ENCODE data around the gene RNASE13.
A peak's percentile ranks its signal among the peaks of the same experiment; 100 is the strongest.

The RNASE13 gene

DNA sequence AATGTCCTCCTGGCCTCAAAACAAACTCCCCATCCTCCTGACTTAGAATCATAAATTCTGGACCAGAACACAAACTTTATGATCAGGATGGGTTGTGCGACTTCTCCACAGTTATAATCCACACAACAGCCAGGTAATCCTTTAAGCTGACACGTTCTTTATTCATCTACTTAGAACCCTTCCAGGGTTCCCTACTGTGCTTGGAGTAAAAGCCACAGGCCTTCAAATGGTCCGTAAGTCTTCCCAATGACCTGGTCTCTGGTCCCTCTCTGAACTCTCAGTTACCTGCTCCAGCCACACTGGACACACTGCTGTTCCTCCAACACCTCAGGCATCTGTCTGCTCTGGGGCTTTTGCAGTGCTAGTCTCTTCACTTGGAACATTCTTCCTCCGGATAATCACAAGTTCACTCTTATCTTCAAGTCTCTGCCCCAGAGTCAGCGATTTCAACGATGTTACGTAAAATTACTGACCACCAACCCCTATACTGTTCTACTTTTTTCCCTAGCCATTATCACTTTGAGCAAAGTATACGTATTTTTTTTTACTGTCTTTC lies 5.8 kb upstream of the RNASE13 start:
- no peak for DNase-seq

DNA sequence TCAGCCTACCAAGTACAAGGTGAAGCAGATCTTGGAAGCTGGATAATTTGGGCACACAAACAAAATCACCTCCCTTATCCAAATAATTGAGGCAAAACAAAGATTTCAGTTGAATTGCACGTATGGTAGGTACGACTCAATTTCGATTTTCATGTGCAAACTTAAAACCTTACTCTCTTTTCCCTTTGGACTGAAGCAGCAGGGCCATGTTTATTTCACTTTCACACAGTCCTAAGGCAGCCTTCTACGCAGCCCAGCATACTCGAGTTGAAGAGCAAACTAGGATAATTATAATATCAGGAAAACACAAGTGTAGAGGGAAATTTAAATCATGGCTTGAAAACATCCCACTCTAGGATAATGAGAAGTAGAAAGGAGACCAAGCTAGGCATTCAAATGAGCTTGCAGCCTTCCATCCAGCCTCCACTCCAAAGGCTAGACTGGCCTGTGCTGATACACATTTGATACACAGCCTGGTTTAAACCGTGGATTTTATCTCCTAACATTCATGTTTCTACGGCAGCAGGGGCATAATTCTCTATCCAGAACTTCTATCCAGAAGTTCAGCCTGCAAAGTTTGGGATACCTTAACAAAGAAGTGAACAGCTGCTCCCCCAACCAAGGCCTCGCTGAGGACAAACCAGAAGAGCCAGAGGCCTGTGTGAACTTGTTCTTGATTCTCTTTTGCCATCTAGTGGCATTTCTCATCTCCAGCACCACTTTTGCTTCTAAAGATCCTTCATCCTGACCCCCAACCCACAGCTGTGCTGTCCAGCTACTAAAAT lies 5.2 kb upstream of the RNASE13 start:
- DNase-seq: no peak

DNA sequence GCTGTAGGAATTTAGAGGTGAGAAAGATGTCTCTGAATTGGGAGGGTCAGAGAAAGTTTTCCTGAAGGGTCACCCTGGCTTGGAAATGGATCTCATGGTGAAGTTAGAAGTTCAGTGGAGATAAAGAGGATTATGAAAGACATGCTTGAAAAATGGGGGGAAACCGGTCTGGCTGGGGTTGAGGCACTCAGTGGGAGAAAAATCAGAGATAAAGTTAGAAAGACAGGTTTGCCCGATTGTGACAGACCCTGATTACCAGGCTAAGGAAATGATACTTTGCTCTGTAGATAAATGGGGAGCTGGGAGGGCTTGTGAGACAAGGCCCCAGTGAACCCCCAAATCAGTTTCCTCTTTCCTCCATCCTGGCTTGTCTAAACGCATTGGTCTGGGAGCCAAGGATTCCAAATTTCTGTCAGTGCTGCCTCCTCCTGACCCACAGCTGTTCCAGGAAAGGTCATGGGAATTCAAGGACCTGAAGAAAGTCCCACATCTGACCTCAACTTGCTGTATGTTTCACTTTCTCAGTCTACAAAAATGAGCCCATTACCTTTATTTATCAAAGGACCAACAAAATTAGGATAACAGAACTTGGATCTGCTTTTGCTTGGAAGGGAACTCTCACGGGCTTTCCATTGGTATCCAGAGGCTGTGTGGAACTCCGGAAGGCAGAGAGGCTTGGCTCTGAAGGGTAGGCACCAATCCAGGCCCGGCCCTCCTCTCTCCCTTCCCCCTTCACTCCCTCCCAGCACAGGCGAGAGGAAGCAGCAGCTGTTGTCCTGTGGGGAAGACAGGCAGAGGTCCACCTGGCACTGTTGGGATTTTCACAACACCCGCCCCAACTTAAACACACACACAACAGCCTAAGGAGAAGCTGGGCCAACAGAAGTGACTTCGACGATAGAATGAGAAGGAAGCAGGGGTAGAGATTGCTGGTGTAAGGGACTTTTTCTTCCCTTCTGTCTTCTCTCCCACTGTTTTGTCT lies 4.1 kb upstream of the RNASE13 start:
- DNase-seq: no peak

DNA sequence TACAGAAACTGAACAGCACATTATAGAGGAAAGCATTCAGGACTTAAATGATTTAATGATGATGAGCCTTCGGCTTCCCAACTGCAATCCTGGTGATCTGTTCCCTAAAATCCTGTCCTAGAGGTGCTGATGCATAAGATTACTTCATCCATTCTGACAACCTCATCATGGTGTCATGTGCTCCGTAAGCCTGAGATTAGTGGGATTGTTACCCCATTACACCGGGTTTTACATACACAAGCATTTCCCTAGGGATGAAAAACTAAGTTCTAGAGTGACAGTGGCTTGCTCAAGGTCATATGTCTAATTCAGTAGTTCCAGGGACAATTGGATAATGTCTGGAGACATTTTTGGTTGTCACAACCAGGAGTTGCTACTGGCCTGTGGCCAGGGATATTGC lies 2.5 kb upstream of the RNASE13 start:
- no peak for DNase-seq

DNA sequence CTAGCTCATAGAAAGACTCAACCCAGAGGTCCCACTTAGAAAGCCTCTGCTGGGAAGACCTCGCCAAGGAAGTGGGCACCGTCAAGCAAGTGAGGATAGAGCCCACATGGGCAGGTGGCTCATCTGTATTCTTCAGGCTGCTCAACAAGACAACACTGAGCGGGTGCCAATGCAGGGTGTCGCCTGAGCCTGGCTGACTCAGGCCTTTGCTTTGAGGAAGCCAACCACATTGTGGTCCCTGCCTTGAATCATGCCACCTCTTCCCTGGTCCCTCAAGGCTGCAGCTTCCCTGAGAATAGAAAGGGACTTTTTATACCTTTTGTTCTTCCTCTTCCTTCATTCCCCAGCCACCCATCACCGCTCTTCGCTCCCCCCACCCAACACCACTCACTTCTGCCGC lies 2.1 kb upstream of the RNASE13 start:
- DNase-seq: no peak

DNA sequence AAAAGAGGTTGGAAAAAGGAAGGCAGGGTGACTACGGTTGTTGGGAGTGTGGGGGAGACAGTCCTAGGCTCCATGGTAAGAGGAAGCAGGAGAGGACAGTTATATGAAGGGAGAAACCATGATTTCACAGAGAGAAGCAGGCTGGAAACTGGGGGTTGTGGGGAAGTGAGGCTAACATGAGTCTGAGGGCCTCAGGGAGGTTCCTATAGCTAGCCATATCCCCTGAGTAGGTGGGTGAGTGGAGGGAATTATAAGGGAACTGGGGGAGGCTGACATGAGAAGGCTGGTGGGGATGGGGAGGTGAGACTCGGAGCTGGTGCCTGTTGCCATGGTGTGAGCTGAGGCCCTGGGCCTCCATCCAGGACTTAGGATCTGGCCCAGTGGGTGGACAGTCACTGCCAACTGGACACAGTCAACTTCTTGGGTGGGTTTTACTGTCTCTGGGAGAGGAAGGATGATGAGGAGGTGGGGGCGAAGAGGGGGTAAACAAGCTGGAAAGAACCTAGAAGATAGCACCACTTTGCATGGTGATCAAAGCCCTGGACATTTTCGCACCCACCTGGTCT lies 1.4 kb downstream of the RNASE13 start:
- no peak for DNase-seq

DNA sequence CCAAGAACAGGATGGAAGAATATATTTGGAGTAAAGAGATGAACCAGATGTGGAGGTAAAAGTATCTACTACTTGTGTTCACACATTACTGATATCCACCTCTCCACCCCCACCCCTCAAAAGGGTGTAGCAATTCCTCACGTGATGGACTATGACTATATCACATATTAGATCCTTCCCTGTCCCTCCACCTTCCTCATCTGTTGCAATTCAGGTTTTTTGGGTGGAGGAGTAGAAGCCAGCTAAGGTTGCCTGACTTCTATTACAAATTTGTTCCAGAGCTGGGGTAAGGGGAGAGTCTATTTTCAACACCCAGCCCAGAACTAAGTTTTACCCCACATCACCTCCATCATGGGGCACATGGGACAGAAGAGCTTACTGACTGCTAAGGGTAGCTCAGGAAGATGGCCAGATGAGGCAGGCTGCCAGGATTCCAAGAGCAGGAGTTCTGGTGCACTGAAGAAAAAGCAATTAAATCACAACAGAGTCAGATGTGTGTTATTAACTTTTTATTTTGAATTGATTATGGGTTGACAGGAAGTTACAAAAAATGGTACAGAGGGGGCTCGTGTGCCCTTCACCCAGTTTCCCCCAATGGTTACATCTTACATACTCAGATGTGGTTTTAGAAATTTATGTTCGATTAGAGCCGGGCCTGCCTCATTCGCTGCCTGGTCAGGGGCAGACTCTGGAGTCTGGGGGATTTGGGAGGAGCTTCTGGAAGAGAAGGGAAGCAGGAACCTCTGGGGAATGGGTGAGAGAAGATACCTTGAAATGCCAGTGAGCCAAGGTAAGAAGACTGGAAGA lies 2.1 kb downstream of the RNASE13 start:
- DNase-seq: no peak

DNA sequence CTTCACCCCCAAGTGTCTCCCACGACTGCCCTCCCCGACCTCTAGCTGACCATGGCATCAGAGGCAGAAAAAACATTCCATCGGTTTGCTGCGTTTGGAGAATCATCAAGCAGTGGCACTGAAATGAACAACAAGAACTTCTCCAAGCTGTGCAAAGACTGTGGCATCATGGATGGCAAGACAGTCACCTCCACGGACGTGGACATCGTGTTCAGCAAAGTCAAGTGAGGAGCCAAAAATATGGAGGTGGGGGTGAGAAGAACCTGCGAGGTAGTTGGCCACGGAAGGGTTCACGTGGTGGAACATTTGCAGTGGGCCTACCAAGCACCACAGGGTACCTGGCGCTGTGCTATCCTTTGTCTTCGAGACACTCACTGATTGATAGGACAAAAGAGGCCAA lies 4.1 kb downstream of the RNASE13 start:
- DNase-seq: no peak

DNA sequence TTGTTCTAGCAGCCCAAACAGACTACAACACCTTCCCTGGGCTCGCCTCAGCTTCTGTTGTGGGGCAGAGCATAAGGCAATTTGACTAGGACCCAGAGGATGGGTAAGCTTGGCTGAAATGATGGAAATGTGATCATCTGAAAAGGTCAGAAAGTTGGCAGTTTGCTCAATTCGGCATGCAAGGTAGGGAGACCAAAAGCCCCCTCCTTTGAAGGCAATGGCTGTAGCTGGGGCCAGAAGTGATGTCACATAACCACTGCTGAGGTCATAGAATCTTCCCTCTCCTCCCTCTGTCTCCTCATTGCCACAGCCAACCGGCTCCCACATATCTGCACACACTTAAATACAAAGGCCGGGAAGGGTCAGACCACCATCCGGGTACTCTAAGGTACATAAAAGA lies 4.7 kb downstream of the RNASE13 start, which contains the start of gene TPPP2:
Gene TPPP2, plus strand, starts transcription at position 301 of the 400 bp plus-strand sequence. CDS start 365 bp downstream, outside the sequence.
- DNase-seq: no peak

DNA sequence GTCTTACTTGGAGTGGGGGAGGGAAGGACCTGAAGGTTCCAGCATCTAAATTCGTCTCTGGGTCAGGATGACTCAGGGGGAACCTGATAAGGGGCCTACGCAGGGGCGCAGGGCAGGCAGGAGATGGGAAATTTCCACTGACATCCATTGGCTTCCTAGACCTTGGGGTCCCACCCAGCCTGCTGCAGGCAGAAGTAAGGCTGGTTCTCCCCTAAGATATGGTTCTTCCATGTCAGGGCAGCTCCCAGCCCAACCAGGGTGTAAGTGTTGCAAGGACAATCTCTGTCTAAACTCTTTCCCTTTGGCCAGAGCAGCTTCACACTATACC lies 7.7 kb downstream of the RNASE13 start:
- DNase-seq: no peak

DNA sequence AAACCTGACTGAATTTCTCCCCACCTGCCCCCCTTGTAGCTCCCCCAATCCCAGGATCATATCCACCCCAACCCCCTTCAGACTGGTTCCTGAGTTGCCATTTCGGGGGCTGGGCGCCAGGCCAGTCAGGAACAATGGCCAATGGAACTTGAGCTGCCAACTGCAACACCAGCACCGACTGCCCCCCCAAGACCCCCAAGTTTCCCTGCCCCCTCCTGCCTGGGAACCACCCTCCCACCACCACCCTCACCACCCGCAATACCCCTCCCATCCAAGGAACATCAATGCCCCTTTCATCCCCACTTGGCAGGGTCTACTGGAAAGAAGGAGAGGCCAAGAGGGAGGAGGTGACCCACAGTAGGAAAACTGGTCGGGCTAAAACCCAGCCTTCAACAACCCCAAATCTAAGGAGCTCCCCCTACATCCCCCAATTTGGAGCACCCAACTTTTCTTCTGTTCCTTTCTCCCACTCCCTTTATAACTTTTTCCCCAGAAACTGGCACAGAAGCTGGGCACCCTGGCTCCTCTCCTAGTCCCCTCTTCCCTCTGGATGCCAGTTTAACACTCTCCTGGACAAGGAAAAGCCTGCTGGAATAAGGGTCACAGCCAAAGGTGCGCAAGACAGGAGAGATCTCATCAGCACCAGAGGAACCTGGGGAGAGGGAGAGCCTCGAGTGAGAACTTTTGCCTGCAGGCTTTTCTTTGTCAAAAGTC lies 8.2 kb downstream of the RNASE13 start:
- DNase-seq: no peak

DNA sequence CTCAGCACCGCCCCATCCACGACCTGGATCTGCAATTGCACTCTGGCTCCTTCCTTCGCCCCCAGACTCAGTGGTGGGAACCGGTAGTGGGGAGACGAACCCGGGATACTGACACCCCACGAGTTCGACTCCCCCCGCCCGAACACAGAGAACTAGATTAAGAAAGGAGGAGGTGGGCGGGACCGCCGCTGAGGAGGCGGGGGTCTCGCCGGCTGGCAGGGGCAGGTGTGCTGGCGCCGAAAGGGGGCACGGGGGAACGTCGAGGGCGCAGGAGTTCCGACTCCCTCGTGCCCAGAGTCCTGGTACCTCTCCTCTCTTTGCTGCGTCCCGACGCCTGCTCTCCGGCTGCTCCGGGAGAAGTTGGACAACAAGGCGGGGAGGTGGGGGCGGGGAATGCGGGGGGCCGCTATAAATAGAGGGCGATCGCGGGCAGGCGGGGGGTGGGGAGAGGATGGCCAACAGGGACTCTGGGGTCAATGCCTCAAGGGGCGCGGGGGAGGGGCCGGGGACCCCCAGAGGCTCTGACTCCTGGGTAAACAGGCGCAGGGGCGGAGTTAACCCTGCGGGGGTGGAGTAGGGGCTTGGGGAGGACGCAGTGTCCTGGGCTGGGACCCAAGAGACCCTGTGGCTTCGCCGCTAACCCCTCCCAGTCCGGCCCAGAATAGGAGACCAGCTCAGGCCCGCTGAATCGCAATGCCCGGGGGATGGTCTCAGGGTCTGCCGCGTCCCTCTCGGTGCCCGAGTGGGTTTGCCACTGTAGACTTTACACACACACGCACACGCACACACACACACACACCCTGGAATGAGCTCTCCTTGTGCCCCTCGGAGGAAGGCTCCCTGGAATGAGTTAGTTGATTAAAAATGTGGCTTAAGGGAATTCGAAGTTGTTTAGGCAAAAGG lies 9.0 kb downstream of the RNASE13 start:
- peak; percentile 7 for DNase-seq

DNA sequence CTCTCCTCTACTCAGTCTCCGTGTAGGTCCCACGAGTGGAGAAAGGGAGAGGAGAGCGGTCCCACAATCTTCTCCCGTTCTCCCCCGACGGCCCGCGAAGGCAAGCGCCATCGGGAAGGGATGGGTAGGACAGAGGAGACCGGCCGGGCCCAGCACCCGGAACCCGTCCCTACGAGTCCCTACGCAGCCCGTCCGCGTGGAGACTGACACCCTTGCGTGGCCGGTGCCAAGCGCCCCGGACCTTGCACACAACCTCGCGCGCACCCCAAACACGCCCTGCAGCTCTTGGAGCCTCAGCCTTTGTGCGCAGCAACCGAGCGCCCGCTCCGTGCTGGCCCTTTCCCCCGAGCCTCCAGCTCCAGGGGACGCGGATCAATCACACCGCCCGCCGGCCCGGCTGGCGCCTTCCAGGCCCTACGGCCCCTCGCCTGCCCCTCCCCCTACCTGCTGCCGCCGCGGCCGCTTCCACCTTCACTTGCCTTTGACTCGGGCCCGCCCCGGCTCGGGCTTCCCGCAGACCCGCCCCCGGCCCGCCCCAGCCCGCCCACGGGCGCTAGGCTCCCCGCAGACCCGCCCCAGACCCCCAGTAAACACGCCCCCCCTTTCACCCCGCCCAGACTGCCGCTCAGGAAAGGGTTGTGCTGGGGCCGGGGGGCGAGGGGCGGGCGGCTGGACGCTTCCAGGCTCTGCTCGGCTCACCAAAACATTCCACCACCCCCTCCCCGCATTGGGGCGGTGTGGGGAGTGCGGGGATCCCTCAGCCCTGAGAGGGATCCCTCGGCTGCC lies 9.8 kb downstream of the RNASE13 start, which contains the start of gene NDRG2:
Gene NDRG2, minus strand, starts transcription at position 477 of the 786 bp plus-strand sequence. CDS start 1,746 bp downstream, outside the sequence.
- peak; percentile 66 for DNase-seq

DNA sequence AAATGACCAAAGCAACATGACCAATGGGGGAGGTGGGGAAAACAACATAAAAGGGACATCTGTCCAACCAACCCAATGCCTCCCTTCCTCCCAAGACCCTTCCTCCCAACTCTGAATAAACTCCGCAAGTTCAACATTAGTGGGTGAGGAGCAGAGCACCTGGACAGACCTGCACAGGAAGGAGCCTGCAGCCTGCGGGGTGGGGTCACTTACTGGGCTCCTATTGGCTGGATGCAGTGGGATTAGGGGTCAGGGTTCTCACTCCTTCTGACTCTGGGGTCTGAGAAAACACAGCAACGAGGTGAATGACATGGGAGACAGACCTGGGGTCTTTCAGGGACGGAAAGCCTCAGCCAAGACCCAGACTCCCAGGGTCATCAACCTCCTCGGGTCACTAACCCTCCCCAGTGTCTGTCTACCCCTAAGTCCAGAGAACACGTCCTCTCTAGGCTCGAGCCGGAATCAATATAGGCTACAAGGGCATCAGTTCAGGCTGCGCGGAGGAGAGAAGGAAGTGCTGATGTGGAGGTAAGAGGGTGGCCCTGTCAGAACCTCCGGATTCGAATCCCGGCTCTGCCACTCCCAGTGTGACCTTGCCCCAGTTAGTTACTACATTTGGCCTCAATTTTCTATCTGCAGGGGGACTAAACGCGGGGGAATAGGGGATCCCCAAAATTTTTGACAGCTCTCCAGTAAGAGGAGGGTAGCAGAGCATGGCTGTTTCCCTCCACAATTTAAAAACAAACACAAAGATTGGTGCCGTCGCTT lies 10.6 kb downstream of the RNASE13 start:
- DNase-seq: no peak

DNA sequence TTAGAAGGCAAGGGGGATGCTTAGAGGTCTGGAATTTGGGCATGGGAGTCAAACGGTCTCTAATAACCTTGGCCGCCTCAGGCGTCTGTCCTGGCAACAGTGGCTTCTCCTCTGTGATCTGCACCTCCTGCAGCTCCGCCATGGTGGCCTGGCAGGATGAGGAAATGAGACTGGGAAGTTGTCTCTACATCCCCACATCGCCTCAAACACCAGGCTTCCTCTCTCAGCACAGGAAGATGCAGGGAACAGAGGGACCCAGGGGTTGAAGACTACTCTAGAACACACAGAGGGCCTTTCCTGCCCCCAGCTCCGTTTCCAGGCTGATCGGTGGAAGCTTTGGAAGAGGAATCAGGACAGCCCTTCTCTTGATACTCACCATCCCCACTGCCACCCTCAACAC lies 11.4 kb downstream of the RNASE13 start:
- DNase-seq: no peak

DNA sequence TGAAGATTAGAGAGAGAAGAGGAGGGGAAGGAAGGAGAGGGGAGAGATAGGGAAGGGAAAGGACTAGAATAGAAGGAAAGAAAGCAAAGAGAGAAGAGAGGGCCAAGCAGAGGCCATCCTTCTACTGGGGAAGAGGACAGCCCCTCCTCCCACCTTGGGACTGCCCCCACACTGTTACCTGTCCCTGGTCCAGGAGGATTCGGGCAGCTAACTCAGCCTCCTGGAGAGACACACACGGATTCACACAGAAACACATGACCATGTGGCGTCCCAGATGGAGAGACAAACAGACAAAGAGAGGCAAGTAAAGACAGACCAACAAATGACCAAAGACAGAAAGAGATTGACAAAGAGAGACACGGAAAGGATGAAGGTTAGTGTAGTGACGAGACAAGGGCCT lies 11.9 kb downstream of the RNASE13 start:
- DNase-seq: no peak

DNA sequence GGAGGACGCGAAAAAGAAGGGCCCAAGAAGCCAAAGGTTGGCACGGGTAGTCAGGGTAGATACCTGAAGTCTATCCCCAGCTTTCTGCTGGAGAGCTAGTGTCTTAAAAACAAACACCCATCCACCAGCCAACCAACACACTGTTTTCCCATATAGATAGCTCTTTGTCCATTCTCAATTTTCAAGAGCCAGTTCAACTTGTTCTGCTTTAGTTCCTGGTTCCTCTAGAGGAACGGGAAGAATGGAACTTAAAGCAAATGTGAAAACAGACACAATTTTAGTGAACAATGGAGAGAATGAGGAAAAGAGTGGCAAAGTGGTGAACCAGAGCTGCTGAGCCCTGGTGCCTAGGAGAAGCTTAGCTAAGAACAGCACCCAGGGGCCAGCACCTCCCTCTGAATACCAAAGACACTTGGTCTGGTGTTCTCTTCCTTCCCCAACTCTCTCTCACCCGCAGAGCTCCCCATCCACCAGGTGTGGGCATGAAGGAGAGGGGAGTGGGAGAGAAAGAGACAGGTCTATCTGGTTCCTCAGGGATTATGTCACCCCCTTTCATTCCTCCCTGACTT lies 13.5 kb downstream of the RNASE13 start:
- DNase-seq: no peak

DNA sequence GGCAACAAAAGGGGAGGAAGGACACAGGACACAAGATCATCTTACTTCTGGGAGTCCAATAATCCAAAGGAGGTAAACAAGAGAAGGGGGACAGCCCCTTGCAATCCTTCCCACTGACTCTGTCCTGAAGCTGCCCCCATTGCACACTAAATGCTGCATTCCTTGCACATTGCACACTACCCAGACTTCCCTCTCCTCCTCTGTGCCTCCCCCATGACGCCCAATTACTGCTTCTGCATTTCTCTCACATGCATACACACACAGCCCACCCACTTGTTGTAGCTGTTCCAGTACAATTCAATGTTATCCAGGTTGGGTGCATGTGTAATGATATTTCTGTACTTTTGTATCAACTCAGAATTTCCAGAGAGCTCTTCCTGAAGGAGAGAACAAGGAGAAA lies 15.2 kb downstream of the RNASE13 start:
- no peak for DNase-seq

DNA sequence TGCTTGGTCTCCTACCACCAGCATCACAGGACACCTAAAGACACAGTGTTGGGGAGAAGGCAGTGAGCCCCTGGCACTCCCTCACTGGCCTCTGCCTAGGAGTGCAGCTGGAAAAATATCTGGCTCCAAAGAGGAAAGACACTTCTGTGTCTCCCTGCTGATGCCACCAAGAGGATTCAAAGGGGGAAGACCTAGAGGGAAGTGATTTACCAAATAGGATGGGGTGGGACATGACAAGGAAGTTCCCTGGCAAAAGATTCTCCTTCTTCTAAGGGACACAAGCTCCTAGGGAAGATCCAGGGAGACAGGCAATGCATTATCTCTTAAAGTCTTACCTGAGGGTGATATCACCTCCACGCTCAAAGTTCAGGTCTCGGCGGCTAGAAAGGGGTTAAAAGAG lies 15.8 kb downstream of the RNASE13 start:
- DNase-seq: no peak
